ENCODE data around the gene SLC8A2.
A peak's percentile ranks its signal among the peaks of the same experiment; 100 is the strongest.
"Not testable (repeated sequence)": the region's sequence is repeated elsewhere in the genome, so short reads cannot be mapped to it uniquely, and the experiment has no call there.

Gene SLC8A2

GRCh38 chr19:47495478-47496372 is 24.0 kb upstream of the SLC8A2 start:
- Mint-ChIP-seq H3K27me3 (no peaks in the 10 kb centered on the region), H3K9me3 (ENCODE audit: low read depth) (no peaks in the 10 kb centered on the region), H3K36me3 (no peaks in the 10 kb centered on the region), H3K27ac (no peak overlapping the region), H3K4me1 (ENCODE audit: low read depth) (peaks cover 8% of the 10 kb centered on the region), H3K4me3 (no peak overlapping the region)

GRCh38 chr19:47494729-47495128 is 23.0 kb upstream of the SLC8A2 start:
- Mint-ChIP-seq H3K9me3 (ENCODE audit: low read depth) (no peaks in the 10 kb centered on the region), H3K4me1 (ENCODE audit: low read depth) (peaks cover 12% of the 10 kb centered on the region), H3K4me3 (no peak overlapping the region), H3K36me3 (no peaks in the 10 kb centered on the region), H3K27ac (no peak overlapping the region), H3K27me3 (no peaks in the 10 kb centered on the region)

GRCh38 chr19:47494211-47494547 is 22.5 kb upstream of the SLC8A2 start:
- Mint-ChIP-seq H3K9me3 (ENCODE audit: low read depth) (no peaks in the 10 kb centered on the region), H3K4me1 (ENCODE audit: low read depth) (peaks cover 12% of the 10 kb centered on the region), H3K27ac (peak overlapping the region; percentile 28), H3K4me3 (no peak overlapping the region), H3K27me3 (no peaks in the 10 kb centered on the region), H3K36me3 (no peaks in the 10 kb centered on the region)

GRCh38 chr19:47493378-47494210 is 21.9 kb upstream of the SLC8A2 start:
- Mint-ChIP-seq H3K4me1 (ENCODE audit: low read depth) (peaks cover 11% of the 10 kb centered on the region), H3K4me3 (no peak overlapping the region), H3K27ac (no peak overlapping the region), H3K9me3 (ENCODE audit: low read depth) (no peaks in the 10 kb centered on the region), H3K36me3 (no peaks in the 10 kb centered on the region), H3K27me3 (no peaks in the 10 kb centered on the region)

GRCh38 chr19:47492571-47493377 is 21.1 kb upstream of the SLC8A2 start:
- Mint-ChIP-seq H3K4me1 (ENCODE audit: low read depth) (peaks cover 12% of the 10 kb centered on the region), H3K27ac (no peak overlapping the region), H3K36me3 (no peaks in the 10 kb centered on the region), H3K27me3 (no peaks in the 10 kb centered on the region), H3K4me3 (no peak overlapping the region), H3K9me3 (ENCODE audit: low read depth) (no peaks in the 10 kb centered on the region)

DNA sequence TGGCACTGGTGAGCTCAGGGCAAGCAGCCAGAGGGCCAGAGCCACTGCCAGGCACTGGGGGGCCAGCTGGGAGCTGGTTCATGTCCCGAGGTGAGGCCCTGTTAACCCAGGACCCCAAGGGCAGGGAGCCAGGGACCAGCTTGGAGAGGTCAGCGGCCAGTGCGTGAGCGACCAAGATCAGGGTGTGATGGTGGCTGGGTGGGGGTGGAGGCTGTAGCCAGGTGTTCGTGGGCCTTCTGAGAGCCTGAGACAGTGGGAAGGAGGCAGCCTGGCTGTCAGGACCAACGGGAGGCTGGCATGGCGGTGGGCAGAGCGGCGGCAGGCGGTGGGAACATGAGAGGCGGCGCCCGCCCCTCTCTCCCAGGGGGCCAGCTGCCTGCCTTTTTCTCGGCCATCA is 20.4 kb upstream of the SLC8A2 start:
- Mint-ChIP-seq H3K27me3 (no peaks in the 10 kb centered on the region), H3K27ac (no peak overlapping the region), H3K4me3 (no peak overlapping the region)

GRCh38 chr19:47491358-47492136 is 19.9 kb upstream of the SLC8A2 start:
- no peak overlapping the region for H3K27ac Mint-ChIP-seq
- H3K9me3 Mint-ChIP-seq (ENCODE audit: low read depth): no peaks in the 10 kb centered on the region
- no peaks in the 10 kb centered on the region for H3K36me3 Mint-ChIP-seq
- no peaks in the 10 kb centered on the region for H3K27me3 Mint-ChIP-seq
- H3K4me1 Mint-ChIP-seq (ENCODE audit: low read depth): peaks cover 25% of the 10 kb centered on the region
- H3K4me3 Mint-ChIP-seq: no peak overlapping the region

More for the DNA sequence above, 20.4 kb upstream of the SLC8A2 start:
- Mint-ChIP-seq H3K36me3 (no peaks in the 10 kb centered on the region), H3K9me3 (ENCODE audit: low read depth) (no peaks in the 10 kb centered on the region), H3K4me1 (ENCODE audit: low read depth) (peaks cover 19% of the 10 kb centered on the region)

DNA sequence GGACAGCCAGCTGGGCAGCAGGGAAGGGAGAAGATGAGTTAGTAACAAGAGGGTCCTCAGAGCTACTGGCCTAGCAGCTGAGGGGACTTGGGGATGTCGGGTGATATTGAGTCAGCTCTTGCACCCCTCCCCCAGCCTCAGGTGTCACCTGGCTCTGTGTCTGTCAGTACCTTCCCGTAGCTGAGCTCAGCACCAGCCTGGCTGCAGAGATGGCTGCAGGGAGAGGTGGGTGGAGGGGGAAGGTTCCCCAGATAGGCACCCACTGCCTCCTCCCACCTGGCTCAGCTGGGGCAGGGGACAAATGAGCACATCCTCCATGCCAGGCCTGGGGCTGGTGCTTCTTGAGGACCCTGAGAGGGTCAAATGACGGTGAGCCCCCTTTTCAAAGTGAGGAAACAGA is 19.2 kb upstream of the SLC8A2 start:
- Mint-ChIP-seq H3K4me3 (no peak overlapping the region), H3K27ac (no peak overlapping the region), H3K36me3 (no peaks in the 10 kb centered on the region), H3K9me3 (ENCODE audit: low read depth) (no peaks in the 10 kb centered on the region), H3K4me1 (ENCODE audit: low read depth) (peaks cover 29% of the 10 kb centered on the region), H3K27me3 (no peaks in the 10 kb centered on the region)

GRCh38 chr19:47490031-47490430 is 18.3 kb upstream of the SLC8A2 start:
- Mint-ChIP-seq H3K36me3 (no peaks in the 10 kb centered on the region), H3K27me3 (no peaks in the 10 kb centered on the region), H3K4me3 (no peak overlapping the region), H3K27ac (peak overlapping the region; percentile 54), H3K4me1 (ENCODE audit: low read depth) (peaks cover 35% of the 10 kb centered on the region), H3K9me3 (ENCODE audit: low read depth) (no peaks in the 10 kb centered on the region)

DNA sequence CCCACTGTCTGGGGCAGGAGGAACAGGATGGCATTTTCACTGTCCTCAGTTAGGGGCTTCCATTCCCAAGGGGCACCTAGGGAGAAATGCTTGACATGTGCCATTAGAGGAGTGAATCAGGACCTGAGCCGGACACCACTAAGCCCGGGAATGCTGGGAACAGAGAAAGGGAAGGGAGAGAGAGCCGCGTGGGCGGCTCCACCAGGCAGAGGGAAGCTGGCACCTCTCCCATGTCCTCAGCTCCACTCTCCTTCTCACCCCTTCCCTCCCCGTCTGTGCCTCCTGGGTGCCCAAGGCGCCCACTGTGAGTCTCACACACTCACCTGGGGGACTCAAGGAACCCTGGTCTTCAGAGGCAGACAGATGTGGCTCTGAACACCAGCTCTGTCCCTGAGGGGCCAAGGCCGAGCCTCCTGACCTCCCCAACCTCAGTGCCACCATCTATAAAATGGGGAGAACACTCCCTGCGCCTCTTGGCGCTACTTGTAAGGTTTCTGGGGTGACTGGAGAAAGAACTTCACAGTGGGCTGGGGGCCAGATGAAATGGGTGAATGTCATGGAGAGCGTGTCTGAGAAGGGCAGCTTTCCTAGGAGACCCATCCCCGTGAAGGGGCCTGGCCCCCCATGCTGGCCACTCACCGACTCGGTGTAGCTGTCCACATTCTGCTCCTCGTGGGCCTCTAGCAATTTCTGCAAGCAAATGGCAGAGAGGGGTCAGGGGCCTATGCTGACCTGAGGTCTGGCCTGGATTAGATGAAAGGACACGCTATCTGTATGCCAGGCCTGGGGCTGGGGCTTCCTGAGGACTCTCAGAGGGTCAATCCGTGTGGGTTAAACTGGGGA is 17.6 kb upstream of the SLC8A2 start:
- no peak overlapping the region for H3K27ac Mint-ChIP-seq
- H3K36me3 Mint-ChIP-seq: no peaks in the 10 kb centered on the region
- H3K27me3 Mint-ChIP-seq: no peaks in the 10 kb centered on the region
- H3K4me3 Mint-ChIP-seq: no peak overlapping the region
- H3K4me1 Mint-ChIP-seq (ENCODE audit: low read depth): peaks cover 39% of the 10 kb centered on the region
- no peaks in the 10 kb centered on the region for H3K9me3 Mint-ChIP-seq (ENCODE audit: low read depth)

- no peaks in the 10 kb centered on the region for H3K9me3 Mint-ChIP-seq (ENCODE audit: low read depth)
- H3K4me1 Mint-ChIP-seq (ENCODE audit: low read depth): peaks cover 45% of the 10 kb centered on the region
- H3K36me3 Mint-ChIP-seq: no peaks in the 10 kb centered on the region
- peak overlapping the region; percentile 89 for H3K27ac Mint-ChIP-seq
- no peaks in the 10 kb centered on the region for H3K27me3 Mint-ChIP-seq
- no peak overlapping the region for H3K4me3 Mint-ChIP-seq
Observed at GRCh38 chr19:47487551-47488515, 16.1 kb upstream of the SLC8A2 start.

DNA sequence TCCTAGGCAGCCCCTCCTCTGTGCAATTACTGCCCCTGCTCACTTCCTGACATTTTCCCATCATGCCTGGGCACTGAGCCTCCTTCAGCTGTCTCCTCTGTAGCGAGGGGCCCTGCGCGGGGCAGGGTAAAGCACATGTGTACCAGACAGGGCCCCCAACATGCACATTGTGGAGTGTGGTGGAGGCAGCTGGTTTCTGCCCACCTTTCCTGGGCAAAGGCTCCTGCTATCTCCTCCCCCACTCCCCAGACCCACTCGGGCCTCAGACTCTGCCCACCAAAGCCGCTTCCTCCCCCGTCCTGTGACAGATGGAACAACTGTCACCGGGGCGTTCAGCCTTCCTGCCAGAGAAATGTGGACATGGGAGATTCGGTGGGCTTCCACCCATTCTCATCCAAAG is 15.2 kb upstream of the SLC8A2 start:
- Mint-ChIP-seq H3K27me3 (no peaks in the 10 kb centered on the region), H3K27ac (peak overlapping the region; percentile 89), H3K9me3 (ENCODE audit: low read depth) (no peaks in the 10 kb centered on the region), H3K4me1 (ENCODE audit: low read depth) (peaks cover 45% of the 10 kb centered on the region), H3K4me3 (peak overlapping the region; percentile 51), H3K36me3 (no peaks in the 10 kb centered on the region)

GRCh38 chr19:47486220-47486619 is 14.5 kb upstream of the SLC8A2 start:
- not testable (repeated sequence) for H3K36me3 Mint-ChIP-seq; H3K27me3 Mint-ChIP-seq; H3K9me3 Mint-ChIP-seq (ENCODE audit: low read depth)
- peaks cover 45% of the 10 kb centered on the region for H3K4me1 Mint-ChIP-seq (ENCODE audit: low read depth)
- H3K27ac Mint-ChIP-seq: peak overlapping the region; percentile 89
- H3K4me3 Mint-ChIP-seq: peak overlapping the region; percentile 12
